GM20431 (cell line): ENCODE data around the gene ATR.
"Not testable (repeated sequence)": the region's sequence is repeated elsewhere in the genome, so short reads cannot be mapped to it uniquely, and the experiment has no call there.

Experiments used
- in situ Hi-C: fragments of 300-500 bp; cut with MseI, MboI; formaldehyde crosslinking; loops from one replicate; pipeline ENCODE4 v1.15.0; 2020; ENCODE audit warnings: low sequenced_read_pairs; ENCODE audit not compliant: unreplicated experiment

The ATR gene

GRCh38 chr3:142417302-142417701 lies 161.2 kb downstream of the ATR start:
- in situ Hi-C loops, result no loop called here

GRCh38 chr3:142400537-142400936 lies 178.0 kb downstream of the ATR start:
- in situ Hi-C loops, result not testable (repeated sequence)
